Stimulated activated CD4-positive, alpha-beta T cell treated with anti-CD3 and anti-CD28 coated beads, Interleukin-12 subunit alpha, Interleukin-12 subunit beta, amount 100 ng/mL, for 4 hours (primary cell): ENCODE results near the gene RANGRF.

Source experiments
- DNase-seq: peaks from one replicate; pipeline ENCODE4 v3.0.0-alpha.2; 2020

Gene RANGRF

GRCh38 chr17:8274816-8275215 lies 13.7 kb upstream of the RANGRF start:
- no peak for DNase-seq

- DNase-seq: no peak
Measured at GRCh38 chr17:8275421-8276290, 12.8 kb upstream of the RANGRF start.

GRCh38 chr17:8277317-8277716 lies 11.2 kb upstream of the RANGRF start:
- DNase-seq: no peak

GRCh38 chr17:8282345-8282744 lies 6.1 kb upstream of the RANGRF start:
- no peak for DNase-seq

GRCh38 chr17:8283356-8283755 lies 5.1 kb upstream of the RANGRF start:
- no peak for DNase-seq

- no peak for DNase-seq
Measured at GRCh38 chr17:8284126-8284525, 4.3 kb upstream of the RANGRF start.

GRCh38 chr17:8285270-8286181 lies 2.9 kb upstream of the RANGRF start:
- no peak for DNase-seq

- no peak for DNase-seq
Measured at GRCh38 chr17:8287651-8288335, 677 bp upstream of the RANGRF start.

GRCh38 chr17:8289103-8289397 lies 580 bp downstream of the RANGRF start:
- no peak for DNase-seq

- no peak for DNase-seq
Measured at GRCh38 chr17:8290043-8290442, 1.6 kb downstream of the RANGRF start.

GRCh38 chr17:8292639-8293395 lies 4.3 kb downstream of the RANGRF start:
- no peak for DNase-seq

GRCh38 chr17:8294361-8294760 lies 5.9 kb downstream of the RANGRF start:
- DNase-seq: no peak

GRCh38 chr17:8294814-8295316 lies 6.4 kb downstream of the RANGRF start:
- no peak for DNase-seq

GRCh38 chr17:8300226-8300625 lies 11.8 kb downstream of the RANGRF start:
- DNase-seq: no peak

- DNase-seq: peak; percentile 47
Measured at GRCh38 chr17:8300627-8301242, 12.3 kb downstream of the RANGRF start.

- no peak for DNase-seq
Measured at GRCh38 chr17:8310601-8311123, 22.2 kb downstream of the RANGRF start.

GRCh38 chr17:8311131-8311790 lies 22.8 kb downstream of the RANGRF start:
- DNase-seq: no peak

- DNase-seq: no peak
Measured at GRCh38 chr17:8312251-8312650, 23.8 kb downstream of the RANGRF start.

- no peak for DNase-seq
Measured at GRCh38 chr17:8312726-8313600, 24.5 kb downstream of the RANGRF start.
